GM21619 (cell line): ENCODE results near the gene AGFG1.

Experiments
- ATAC-seq: cut with Tn5 transposase; IDR thresholded peaks from one replicate; pipeline ENCODE4 v1.9.1; 2021; ENCODE audit not compliant: unreplicated experiment

AGFG1 gene

DNA sequence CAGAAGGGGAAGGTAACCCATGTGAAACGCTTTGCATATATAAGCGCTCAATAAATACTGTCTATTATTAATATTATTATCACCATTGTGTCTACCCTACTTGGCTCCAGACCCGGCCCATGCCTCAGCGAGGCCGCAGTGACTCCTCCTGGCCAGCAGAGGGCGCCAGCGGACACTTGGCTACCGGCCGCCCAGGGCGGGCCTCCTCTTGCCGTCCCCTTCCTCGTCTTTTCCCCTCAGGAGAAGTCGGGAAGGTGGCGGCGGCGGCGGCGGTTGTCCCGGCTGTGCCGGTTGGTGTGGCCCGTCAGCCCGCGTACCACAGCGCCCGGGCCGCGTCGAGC is at the start of gene AGFG1:
TSS of gene AGFG1 (plus strand) at position 233 of the 341 bp plus-strand sequence. CDS start 266 bp downstream, outside the sequence.
- peak; percentile 84 for ATAC-seq

- ATAC-seq, result no peak
These were observed 48.1 kb upstream of the AGFG1 start for GRCh38 chr2:227423656-227424499.

DNA sequence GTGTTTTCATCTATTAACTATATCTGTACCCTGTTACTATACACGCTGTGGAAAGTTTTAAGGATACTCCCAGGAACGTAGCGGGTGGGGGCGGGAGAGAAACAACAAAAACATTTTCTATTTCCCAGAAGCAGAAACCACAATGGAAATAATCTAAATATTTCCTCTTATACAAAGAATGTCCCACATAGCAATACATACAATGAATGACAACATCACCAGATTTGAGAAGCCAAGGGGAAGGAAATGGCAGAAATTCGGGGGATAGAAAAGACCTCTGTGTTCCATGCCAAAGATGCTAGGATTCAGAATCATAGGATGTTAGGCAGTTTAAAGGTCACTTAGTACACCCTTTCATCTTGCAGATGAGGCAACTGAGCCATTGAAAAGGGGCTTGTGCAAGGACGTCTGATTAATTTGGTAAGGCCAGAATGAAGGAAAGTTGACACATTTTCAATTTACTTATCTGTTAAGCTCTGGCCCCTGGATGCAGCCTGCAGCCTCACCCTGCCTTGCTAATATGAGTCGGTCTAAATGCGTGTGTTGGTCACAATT is 43.1 kb upstream of the AGFG1 start:
- no peak for ATAC-seq

DNA sequence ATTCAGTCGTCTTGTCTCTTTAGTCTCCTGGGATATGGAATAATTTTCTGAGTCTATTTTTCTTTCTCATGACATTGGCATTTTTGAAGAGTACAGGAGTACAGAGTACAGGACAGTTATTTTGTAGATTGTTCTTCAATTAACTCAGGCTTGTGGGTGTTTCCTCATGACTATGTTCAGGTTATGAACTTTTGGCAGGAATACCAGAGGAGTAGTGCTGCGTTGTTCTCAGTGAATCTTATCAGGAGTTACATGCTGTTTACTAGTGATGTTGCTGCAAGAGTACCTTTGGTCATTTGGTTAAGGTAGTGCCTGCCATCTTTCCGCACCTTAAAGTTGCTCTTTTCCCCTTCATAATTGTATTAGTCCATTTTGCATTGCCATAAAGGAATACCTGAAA is 41.3 kb upstream of the AGFG1 start:
- ATAC-seq, result no peak

DNA sequence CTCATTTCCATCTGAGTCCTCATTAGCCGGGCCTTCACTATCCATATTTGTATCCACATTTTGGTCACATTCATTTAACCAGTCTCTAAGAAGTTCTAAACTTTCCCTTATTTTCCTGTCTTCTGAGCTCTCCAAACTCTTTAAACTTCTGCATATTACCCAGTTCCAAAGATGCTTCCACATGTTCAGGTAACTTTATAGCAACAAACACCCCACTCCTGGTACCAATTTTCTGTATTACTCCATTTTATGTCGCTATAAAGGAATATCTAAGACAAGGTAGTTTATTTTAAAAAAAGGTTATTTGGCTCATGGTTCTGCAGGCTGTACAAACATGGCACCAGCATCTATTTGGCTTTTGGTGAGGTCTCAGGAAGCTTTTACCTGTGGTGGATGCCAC is 38.8 kb upstream of the AGFG1 start:
- no peak for ATAC-seq

DNA sequence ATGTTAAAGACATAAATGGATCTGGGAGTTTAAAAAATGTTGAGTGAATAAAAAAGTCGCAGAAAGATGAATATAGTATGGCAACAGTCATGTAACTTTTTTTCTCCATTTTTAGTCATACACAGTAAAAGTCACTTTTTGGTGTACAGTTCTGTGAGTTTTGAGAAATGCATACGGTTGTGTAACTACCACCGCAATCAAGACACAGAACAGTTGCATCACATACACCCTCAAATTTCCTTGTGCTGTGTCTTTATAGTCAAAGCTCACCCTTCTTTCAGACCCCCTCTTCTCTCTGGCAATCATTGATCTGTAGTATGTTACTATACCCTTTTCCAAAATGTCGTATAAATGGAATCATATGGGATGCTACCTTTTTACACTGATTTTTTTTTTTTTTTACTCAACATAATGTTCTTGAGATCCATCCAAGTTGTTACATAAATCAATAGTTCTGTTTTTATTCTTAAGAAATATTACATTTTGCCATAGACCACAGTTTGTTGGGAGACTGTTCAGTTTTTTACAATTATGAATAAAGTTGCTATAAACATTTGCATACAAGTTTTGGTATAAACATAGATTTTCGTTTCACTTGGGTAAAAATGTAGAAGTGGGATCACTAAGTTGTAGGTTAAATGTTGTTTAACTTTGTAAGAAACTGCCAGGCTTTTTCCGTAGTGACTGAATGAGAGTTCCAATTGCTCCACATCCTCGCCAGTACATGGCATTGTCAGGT is 35.4 kb upstream of the AGFG1 start:
- no peak for ATAC-seq

DNA sequence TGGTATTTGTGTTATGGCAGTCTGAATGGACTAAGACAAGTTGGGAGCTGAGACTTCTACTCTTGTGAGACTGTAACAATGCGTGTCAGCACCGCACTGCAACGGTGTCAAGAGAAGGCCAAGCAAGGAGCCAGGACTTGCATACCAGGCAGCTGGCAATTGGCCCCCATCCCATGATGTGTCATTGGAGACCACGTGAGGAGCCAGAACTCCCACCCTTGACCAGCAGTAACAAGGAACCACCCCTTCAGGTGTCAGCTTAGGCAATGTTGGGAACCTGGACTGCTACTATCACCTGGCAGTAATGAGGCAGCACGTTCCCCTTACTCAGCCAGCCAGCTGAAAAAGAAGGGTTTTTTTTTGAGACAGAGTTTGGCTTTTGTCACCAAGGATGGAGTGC is 32.7 kb upstream of the AGFG1 start:
- no peak for ATAC-seq

GRCh38 chr2:227442639-227443038 is 29.3 kb upstream of the AGFG1 start:
- ATAC-seq, result no peak

DNA sequence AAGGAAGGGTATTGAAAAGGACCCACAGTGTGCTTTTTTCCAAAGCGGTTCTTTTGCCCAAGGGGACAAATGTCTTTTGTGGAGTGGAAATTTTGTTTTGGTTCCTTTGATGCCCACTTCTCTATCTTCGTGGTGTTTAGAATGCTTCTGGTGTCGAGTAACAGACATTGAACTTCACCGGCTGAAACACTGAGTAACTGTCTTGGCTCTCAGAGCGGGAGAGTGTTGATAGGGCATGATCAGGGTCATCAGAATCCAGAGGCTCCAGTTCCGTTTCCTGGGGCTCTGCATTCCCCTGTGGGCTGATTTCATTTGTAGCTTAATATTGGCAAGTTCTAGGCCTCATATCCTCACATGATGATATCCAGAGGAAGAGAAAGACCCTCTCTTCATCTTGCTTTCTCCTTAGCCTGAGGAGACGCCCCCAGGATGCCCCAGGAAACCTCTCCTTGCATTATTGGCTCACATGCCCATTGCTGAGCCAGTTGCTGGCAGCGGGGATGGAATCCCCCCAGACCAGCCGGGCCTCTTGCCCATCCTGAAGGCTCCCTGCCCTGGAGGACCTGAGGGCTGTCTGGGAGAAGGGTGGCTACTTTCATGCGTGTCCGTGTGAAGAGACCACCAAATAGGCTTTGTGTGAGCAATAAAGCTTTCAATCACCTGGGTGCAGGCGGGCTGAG is 27.9 kb upstream of the AGFG1 start:
- ATAC-seq, result no peak

DNA sequence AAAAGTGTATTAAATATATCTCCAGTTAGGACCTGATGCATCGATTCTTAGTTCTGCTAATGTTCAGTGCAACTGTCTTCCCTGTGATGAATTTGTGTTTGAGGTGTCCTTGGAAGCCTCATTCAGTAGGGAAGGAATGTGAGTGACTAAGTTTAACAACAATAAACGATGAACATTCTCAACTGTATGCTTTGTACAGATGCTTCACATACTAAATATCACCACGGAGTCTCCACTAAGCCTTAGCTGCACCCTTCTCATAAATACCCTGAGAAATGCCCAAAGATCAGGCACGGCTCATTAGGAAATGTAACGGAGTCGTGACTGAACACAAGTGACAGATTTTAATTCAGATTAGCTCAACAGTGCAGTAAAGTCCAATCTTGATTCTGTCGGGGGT is 24.4 kb upstream of the AGFG1 start:
- ATAC-seq, result no peak

DNA sequence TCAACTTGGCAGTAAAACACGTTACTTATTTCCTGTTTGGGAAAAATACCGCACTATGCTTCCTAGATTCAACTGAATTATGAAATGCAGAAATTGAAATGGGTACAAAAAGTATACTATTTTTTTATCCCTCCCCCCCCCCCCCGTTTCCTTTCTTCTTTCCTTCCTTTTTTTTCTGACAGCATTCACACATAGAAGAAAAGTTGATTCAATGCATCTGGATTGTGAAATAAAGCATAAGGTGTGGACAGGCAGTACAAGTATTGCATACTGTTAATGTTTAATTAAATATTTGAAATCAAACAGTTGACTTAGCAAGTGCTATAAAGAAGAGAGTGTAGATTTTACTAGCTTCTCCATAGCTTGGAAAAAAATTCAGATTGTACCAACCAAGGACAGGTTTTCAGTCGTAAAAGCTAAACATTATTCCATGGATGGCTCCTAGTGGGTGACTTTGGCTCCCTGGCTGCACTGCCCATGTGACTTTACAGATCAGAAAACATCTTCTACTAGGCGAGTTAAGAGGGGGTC is 21.6 kb upstream of the AGFG1 start:
- no peak for ATAC-seq

- no peak for ATAC-seq
These were observed 20.9 kb upstream of the AGFG1 start for GRCh38 chr2:227450926-227451654.

DNA sequence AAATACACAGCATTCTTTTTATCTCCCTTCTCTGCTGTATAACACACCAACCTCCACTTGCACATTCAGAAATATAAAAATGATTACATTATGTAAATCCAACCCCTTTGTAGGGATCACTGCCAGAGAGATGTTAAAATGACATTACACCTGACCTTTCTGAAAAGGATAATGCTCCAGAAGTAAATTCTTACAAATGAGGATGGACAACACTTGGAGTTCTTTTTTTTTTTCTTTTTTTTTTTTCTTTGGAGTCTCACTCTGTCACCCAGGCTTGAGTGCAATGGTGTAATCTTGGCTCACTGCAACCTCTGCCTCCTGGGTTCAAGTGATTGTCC is 20.3 kb upstream of the AGFG1 start:
- no peak for ATAC-seq

- ATAC-seq, result no peak
These were observed 18.1 kb upstream of the AGFG1 start for GRCh38 chr2:227453810-227454209.

DNA sequence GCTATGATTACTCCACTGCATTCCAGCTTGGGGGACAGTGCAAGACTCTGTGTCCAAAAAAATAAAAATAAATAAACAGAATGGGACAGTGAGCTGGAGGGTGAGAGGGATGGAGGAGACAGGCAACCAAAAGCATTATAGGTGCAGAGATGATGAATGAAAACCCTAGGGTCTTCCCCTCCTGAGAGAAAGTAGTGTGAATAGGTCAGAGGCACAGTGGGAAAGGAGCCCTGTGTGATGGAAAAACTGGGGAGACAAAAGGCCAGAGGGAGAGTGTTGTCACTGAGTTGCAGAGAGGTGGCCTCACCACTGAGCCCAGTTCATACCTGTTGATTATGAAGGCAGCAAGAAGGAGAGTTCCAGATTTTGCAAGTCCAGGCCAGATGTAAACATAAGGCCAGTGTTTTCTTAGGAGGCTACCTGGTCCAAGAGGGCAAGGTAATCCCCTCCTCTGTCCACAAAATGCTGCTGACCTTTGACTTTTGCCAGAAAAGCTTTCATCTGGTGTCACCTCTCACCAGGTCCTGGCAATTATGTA is 17.6 kb upstream of the AGFG1 start:
- ATAC-seq, result no peak

GRCh38 chr2:227455200-227455599 is 16.8 kb upstream of the AGFG1 start:
- ATAC-seq, result peak; percentile 47

- ATAC-seq, result no peak
These were observed 15.9 kb upstream of the AGFG1 start for GRCh38 chr2:227456102-227456501.

DNA sequence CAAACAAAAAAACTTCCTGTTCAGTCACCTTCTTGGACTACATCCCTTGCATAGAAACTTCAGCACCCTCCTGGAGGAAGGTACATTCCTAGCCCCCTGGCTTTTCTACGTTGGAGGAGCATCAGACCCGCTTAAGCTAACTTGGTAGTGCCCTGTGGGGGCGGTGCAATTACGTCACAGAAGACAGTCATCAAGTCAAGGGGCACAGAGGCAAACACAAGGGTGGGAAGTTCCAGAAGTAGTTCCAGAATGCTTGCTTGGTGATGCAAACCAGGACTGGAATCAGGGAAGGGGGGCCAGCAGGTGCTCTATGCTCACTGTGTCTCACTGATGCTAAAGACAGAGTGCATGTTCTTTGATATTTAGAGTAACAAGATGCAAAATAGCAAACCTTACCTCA is 15.2 kb upstream of the AGFG1 start:
- no peak for ATAC-seq

GRCh38 chr2:227460070-227460485 is 11.9 kb upstream of the AGFG1 start:
- ATAC-seq, result peak; percentile 32

- no peak for ATAC-seq
These were observed 11.1 kb upstream of the AGFG1 start for GRCh38 chr2:227460833-227461232.
